ENCODE measurements around the gene USH2A.

GRCh38 chr1:216114180-216114579 lies 309.1 kb downstream of the USH2A start:
- no peak for TF ChIP-seq GATA3 (IDR thresholded peaks at IDR 0.05; ENCODE audit: borderline replicate concordance)
- no peak for TF ChIP-seq CTCF (IDR thresholded peaks at IDR 0.05)
- no peak for TF ChIP-seq MAX (IDR thresholded peaks at IDR 0.05)
- TF ChIP-seq CBX2 (IDR thresholded peaks at IDR 0.05; ENCODE audit: borderline replicate concordance, low read depth) = no peak
- no peak for TF ChIP-seq BCL3 (IDR thresholded peaks at IDR 0.05)
- no peak for TF ChIP-seq NFE2L2 (conservative IDR thresholded peaks at IDR 0.05; ENCODE audit: low read length)
- no peak for TF ChIP-seq EP300 (IDR thresholded peaks at IDR 0.05)
- no peak for TF ChIP-seq PHF8 (IDR thresholded peaks at IDR 0.05; ENCODE audit: borderline replicate concordance, low read depth)
